K562 (cell line): ENCODE data around the gene NCAPG2. TPM values are rescaled to one million over a fixed set of nuclear protein-coding genes. Genes with fewer than 3 reads are reported as not detected.
A peak's percentile ranks its signal among the peaks of the same experiment; 100 is the strongest.

Source experiments
- ATAC-seq: fragments of 200-7000 bp; cut with Tn5 transposase; 3 replicates; pipeline ENCODE4 v1.9.1; 2020; ENCODE audit warnings: moderate library complexity
- BruUV-seq: library from RNA; stranded (reverse); fragments of 400-500 nt; replicated peaks from 2 replicates; lab custom pipeline; 2021; lab: Mats Ljungman, UMichigan
- CTCF ChIA-PET: fragments of 300-600 bp; formaldehyde crosslinking; extraction: SDS; loops from one replicate; lab custom pipeline; 2021; ENCODE audit warnings: low intra/inter-chr PET ratio; lab: Yijun Ruan, JAX
- POLR2A ChIA-PET: fragments of 300-600, 350-650 bp; sonication (Branson Sonifier 250); formaldehyde crosslinking; extraction: SDS; loops from one replicate; lab custom pipeline; 2021; ENCODE audit warnings: antibody characterized with exemption, inconsistent platforms; lab: Yijun Ruan, JAX
- DNase-seq, 4 experiments: peaks; one replicate each; pipeline versions ENCODE4 v3.0.0 to v3.0.0-alpha.2; 2011 to 2018; ENCODE audit warnings: low spot score in 3 of 4, mixed read lengths in 3 of 4; ENCODE audit errors: extremely low read depth in 1 of 4
- FAIRE-seq: peaks from 2 replicates; lab custom pipeline; 2011; peaks lifted over from hg19 to GRCh38; lab: Jason Lieb, UNC
- H2AFZ ChIP-seq: 2 replicates; pipeline ENCODE4 v1.6.0; 2011; ENCODE audit warnings: low read depth, low read length, control low read depth, inconsistent platforms
- H3K27ac ChIP-seq: fragments of 200-600 bp; 3 replicates; pipeline ENCODE4 v1.8.0; 2011; ENCODE audit warnings: low read depth, mild to moderate bottlenecking, control low read depth, inconsistent platforms, low read length, moderate library complexity, mixed read lengths; ENCODE audit errors: extremely low read depth
- H3K27me3 ChIP-seq, 2 experiments: fragments of 300-600 bp in 1 of 2; 2 replicates in 1 of 2; 3 replicates in 1 of 2; pipeline versions ENCODE4 v1.6.0 to v1.8.0; 2011; ENCODE audit warnings: inconsistent platforms in 2 of 2, low read length in 2 of 2, mild to moderate bottlenecking in 1 of 2, mixed read lengths in 1 of 2, moderate library complexity in 1 of 2; ENCODE audit not compliant: control insufficient read depth in 2 of 2, insufficient read depth in 2 of 2
- H3K36me3 ChIP-seq: fragments of 300-600 bp; 3 replicates; pipeline ENCODE4 v1.8.0; 2011; ENCODE audit warnings: mild to moderate bottlenecking, low read length, inconsistent platforms; ENCODE audit not compliant: control insufficient read depth, insufficient read depth
- H3K4me1 ChIP-seq, 2 experiments: fragments of 200-600 bp in 1 of 2; replicated peaks in 1 of 2; 2 replicates in 1 of 2; 3 replicates in 1 of 2; pipeline versions ENCODE4 v1.5.1 to v1.8.0; 2011; ENCODE audit warnings: inconsistent platforms in 2 of 2, low read length in 2 of 2, mild to moderate bottlenecking in 1 of 2, mixed read lengths in 1 of 2, moderate library complexity in 1 of 2; ENCODE audit not compliant: control insufficient read depth in 2 of 2, insufficient read depth in 2 of 2
- H3K4me2 ChIP-seq: 2 replicates; pipeline ENCODE4 v1.6.1; 2011; ENCODE audit warnings: low read length, control low read depth, inconsistent platforms, mixed read lengths; ENCODE audit not compliant: insufficient read depth
- H3K4me3 ChIP-seq: fragments of 200-600 bp; sonication (generic), shearing (Covaris generic); 2 replicates; pipeline ENCODE4 v1.5.1; 2016; ENCODE audit warnings: control low read depth, inconsistent platforms
- H3K79me2 ChIP-seq: fragments of 200-600 bp; 3 replicates; pipeline ENCODE4 v1.8.0; 2011; ENCODE audit warnings: low read length, inconsistent platforms; ENCODE audit not compliant: control insufficient read depth, insufficient read depth
- H3K9ac ChIP-seq, 2 experiments: 2 replicates each; pipeline versions ENCODE4 v1.6.0 to v1.6.1; 2011; ENCODE audit warnings: low read depth in 2 of 2, low read length in 2 of 2, control low read depth in 1 of 2, inconsistent platforms in 1 of 2, mild to moderate bottlenecking in 1 of 2, mixed read lengths in 1 of 2; ENCODE audit not compliant: insufficient read depth in 1 of 2
- H3K9me1 ChIP-seq: one replicate; pipeline ENCODE4 v1.6.0; 2011; ENCODE audit warnings: inconsistent platforms, mild to moderate bottlenecking, low read length, moderate library complexity; ENCODE audit not compliant: control insufficient read depth, insufficient read depth
- H3K9me3 ChIP-seq: replicated peaks from 2 replicates; pipeline ENCODE4 v1.5.1; 2011; ENCODE audit warnings: low read depth, low read length, inconsistent platforms; ENCODE audit not compliant: control insufficient read depth, insufficient read depth
- H4K20me1 ChIP-seq: replicated peaks from 2 replicates; pipeline ENCODE4 v1.6.1; 2011; ENCODE audit warnings: low read length, inconsistent platforms, mixed read lengths; ENCODE audit not compliant: control insufficient read depth, insufficient read depth
- ATF3 ChIP-seq, 2 experiments: fragments of 450-650 bp in 1 of 2; sonication (generic) in 1 of 2; formaldehyde crosslinking in 1 of 2; IDR thresholded peaks in 1 of 2; conservative IDR thresholded peaks in 1 of 2; 2 replicates each; pipeline versions ENCODE4 v1.6.1 to v1.8.1; 2016 to 2023; ENCODE audit warnings: mild to moderate bottlenecking in 2 of 2, moderate library complexity in 2 of 2, inconsistent platforms in 1 of 2, missing genetic modification reagents in 1 of 2
- GATA2 ChIP-seq: sonication (generic); formaldehyde crosslinking; IDR thresholded peaks from 2 replicates; pipeline ENCODE4 v1.4.0; 2020; ENCODE audit warnings: mild to moderate bottlenecking, missing genetic modification reagents
- HDAC2 ChIP-seq: fragments of 450-650 bp; IDR thresholded peaks from 2 replicates; pipeline ENCODE4 v1.6.1; 2016; ENCODE audit warnings: mild to moderate bottlenecking
- LEF1 ChIP-seq: fragments of 450-650 bp; IDR thresholded peaks from 2 replicates; pipeline ENCODE4 v1.6.1; 2016; ENCODE audit warnings: mild to moderate bottlenecking
- NR3C1 ChIP-seq: sonication (generic); formaldehyde crosslinking; IDR thresholded peaks from 2 replicates; pipeline ENCODE4 v1.8.1; 2022; ENCODE audit warnings: missing genetic modification reagents
- PKNOX1 ChIP-seq: fragments of 450-650 bp; IDR thresholded peaks from 2 replicates; pipeline ENCODE4 v1.6.1; 2016
- PML ChIP-seq: IDR thresholded peaks from 2 replicates; pipeline ENCODE4 v1.6.1; 2012; ENCODE audit warnings: low read length, inconsistent platforms
- PRMT5 ChIP-seq: sonication (generic); formaldehyde crosslinking; IDR thresholded peaks from 2 replicates; pipeline ENCODE4 v1.5.0; 2020; ENCODE audit warnings: missing genetic modification reagents
- REST ChIP-seq, 2 experiments: fragments of 450-650 bp; formaldehyde crosslinking in 1 of 2; IDR thresholded peaks; 2 replicates each; pipeline versions ENCODE4 v1.4.0 to v1.6.1; 2014 to 2020; ENCODE audit warnings: mild to moderate bottlenecking in 2 of 2, borderline replicate concordance in 1 of 2, low read depth in 1 of 2
- SNIP1 ChIP-seq: fragments of 450-650 bp; IDR thresholded peaks from 2 replicates; pipeline ENCODE4 v1.7.1; 2017; ENCODE audit warnings: low read depth, mild to moderate bottlenecking
- SRSF9 ChIP-seq: fragments of 200-400 bp; formaldehyde crosslinking; IDR thresholded peaks from 2 replicates; pipeline ENCODE4 v1.6.1; 2017; ENCODE audit warnings: low read depth, low read length, borderline replicate concordance
- WGBS: fragments of 100-300 bp; shearing (Covaris generic); methylation state at CpG from one replicate; pipeline ENCODE4 v1.1.6; 2016; ENCODE audit warnings: low coverage, mixed read lengths; ENCODE audit not compliant: insufficient coverage; ENCODE audit errors: missing lambda C conversion rate; 5-methylcytosine and 5-hydroxymethylcytosine counted together
- in situ Hi-C: fragments of 300-500 bp; cut with MboI; formaldehyde crosslinking; loops from 4 replicates; pipeline ENCODE4 v1.15.0; 2018; ENCODE audit warnings: inconsistent platforms, mixed read lengths
- intact Hi-C: fragments of 100-400 bp; cut with micrococcal nuclease; formaldehyde crosslinking; loops from 2 replicates; pipeline ENCODE4 v1.14.2; 2022
- polyA plus RNA-seq, 8 experiments: library from polyadenylated mRNA; depleted of rRNA in 4 of 8; stranded (reverse) in 5 of 8; unstranded in 3 of 8; fragments of >200 nt; fragmentation: Nextera tagmentation in 2 of 8; fragmentation: Illumina TruSeq in 1 of 8; extraction: Ambion mirVana in 2 of 8; extraction: Trizol in 1 of 8; gene quantifications; 2 replicates each; pipeline versions ENCODE4 v1.2.1 to v1.2.3, GENCODE V29; 2011 to 2014; ENCODE audit warnings: inconsistent platforms in 1 of 8, missing spikeins in 1 of 8
- total RNA-seq, 7 experiments: library from RNA; depleted of rRNA in 6 of 7; stranded (reverse); fragments of >200 nt in 6 of 7; fragmentation: Illumina TruSeq in 2 of 7; extraction: Trizol in 2 of 7; gene quantifications; 2 replicates each; pipeline versions ENCODE4 v1.2.1 to v1.2.3, GENCODE V29; 2011 to 2021; ENCODE audit warnings: low replicate concordance in 1 of 7

NCAPG2 gene
- total and polyA plus RNA-seq, 9 of the 15 experiments (the other 6 are each of a cell fraction or from before 2014, with no cell fraction given), result 21.5 to 127 (median 86.1) TPM

GRCh38 chr7:158702944-158703343 is 1.7 kb downstream of the NCAPG2 start:
- H3K9ac ChIP-seq, result peak overlapping the region in 1 of 2 experiments; percentile 99; a peak in 3 of 4 replicates
- peak overlapping the region; percentile 11; the same call in 1 of the 2 replicates for H2AFZ ChIP-seq
- 26% methylated on average over 3 of the region's 3 CpGs for WGBS
- H3K36me3 ChIP-seq, result peaks cover 53% of the 10 kb centered on the region
- ATAC-seq (peak; percentile 35), DNase-seq (peak in 2 of 4 experiments; percentile 47 to 61), FAIRE-seq (peak; percentile 62)
- H3K27ac ChIP-seq, result peak overlapping the region; percentile 96
- peaks cover 71% of the 10 kb centered on the region for H3K79me2 ChIP-seq
- H3K4me3 ChIP-seq, result peak overlapping the region; percentile 83
- in situ Hi-C loops (no loop called here), intact Hi-C loops (loop anchor here (5.0 kb wide), 1 partner anchor 39 kb away; no protein-coding TSS in a partner anchor)
- peaks cover 31 to 37% of the 10 kb centered on the region in 2 experiments for H3K4me1 ChIP-seq
- H4K20me1 ChIP-seq, result 0 out of 2 replicates have a peak, but pooled peaks cover 3% of the 10 kb centered on the region
- H3K9me3 ChIP-seq, result peaks cover 6% of the 10 kb centered on the region
- peak overlapping the region; percentile 99 for H3K4me2 ChIP-seq
- TSS peak; percentile 42 for BruUV-seq
- no peaks in the 10 kb centered on the region for H3K27me3 ChIP-seq
- H3K9me1 ChIP-seq, result peaks cover 2% of the 10 kb centered on the region
- POLR2A ChIA-PET, result interaction anchor here (0.5 to 1.0 kb wide), 2 partner anchors 25 to 327 kb away, joined by 3 to 5 read pairs; no protein-coding TSS in a partner anchor
- CTCF ChIA-PET, result no interaction called here
- TF ChIP-seq LEF1 (0 out of 2 replicates have a peak, but pooled peaks have one; percentile 32), SNIP1 (no peak), ATF3 (IDR thresholded peaks at IDR 0.05) (peak; percentile 88), ATF3 (CRISPR knock-in tag; conservative IDR thresholded peaks at IDR 0.05) (no peak; the same call in 1 of the 2 replicates), GATA2 (CRISPR knock-in tag) (no peak), REST (IDR thresholded peaks at IDR 0.05; ENCODE audit: borderline replicate concordance) (no peak), REST (CRISPR knock-in tag; IDR thresholded peaks at IDR 0.05; ENCODE audit: low read depth) (no peak), SRSF9 (no peak), PML (no peak), PRMT5 (CRISPR knock-in tag) (no peak), NR3C1 (no peak), HDAC2 (0 out of 2 replicates have a peak, but pooled peaks have one; percentile 24), PKNOX1 (peak; percentile 81)
